ENCODE results near the gene HOOK2. TPM values are rescaled to one million over a fixed set of nuclear protein-coding genes. Genes with fewer than 3 reads are reported as not detected.
"Not testable (repeated sequence)": the region's sequence is repeated elsewhere in the genome, so short reads cannot be mapped to it uniquely, and the experiment has no call there.

Gene HOOK2
- polyA plus RNA-seq, 1 experiment, result 5.5 TPM

DNA sequence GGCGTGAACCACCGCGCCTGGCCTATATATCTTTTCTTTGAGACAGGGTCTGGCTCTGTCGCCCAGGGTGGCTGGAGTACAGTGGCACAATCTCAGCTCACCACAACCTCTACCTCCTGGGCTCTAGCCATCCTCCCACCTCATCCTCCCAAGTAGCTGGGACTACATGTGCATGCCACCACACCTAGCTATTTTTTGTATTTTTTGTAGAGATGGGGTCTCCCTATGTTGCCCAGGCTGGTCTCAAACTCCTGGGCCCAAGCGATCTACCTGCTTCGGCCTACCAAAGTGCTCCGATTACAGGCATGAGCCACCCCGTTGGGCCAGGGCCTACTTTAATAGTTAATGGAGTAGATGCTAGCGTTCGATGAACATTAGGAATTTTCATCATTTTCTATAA, 55.1 kb downstream of the HOOK2 start:
- TF ChIP-seq, protein P1, sequence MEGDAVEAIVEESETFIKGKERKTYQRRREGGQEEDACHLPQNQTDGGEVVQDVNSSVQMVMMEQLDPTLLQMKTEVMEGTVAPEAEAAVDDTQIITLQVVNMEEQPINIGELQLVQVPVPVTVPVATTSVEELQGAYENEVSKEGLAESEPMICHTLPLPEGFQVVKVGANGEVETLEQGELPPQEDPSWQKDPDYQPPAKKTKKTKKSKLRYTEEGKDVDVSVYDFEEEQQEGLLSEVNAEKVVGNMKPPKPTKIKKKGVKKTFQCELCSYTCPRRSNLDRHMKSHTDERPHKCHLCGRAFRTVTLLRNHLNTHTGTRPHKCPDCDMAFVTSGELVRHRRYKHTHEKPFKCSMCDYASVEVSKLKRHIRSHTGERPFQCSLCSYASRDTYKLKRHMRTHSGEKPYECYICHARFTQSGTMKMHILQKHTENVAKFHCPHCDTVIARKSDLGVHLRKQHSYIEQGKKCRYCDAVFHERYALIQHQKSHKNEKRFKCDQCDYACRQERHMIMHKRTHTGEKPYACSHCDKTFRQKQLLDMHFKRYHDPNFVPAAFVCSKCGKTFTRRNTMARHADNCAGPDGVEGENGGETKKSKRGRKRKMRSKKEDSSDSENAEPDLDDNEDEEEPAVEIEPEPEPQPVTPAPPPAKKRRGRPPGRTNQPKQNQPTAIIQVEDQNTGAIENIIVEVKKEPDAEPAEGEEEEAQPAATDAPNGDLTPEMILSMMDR (IDR thresholded peaks at IDR 0.05; ENCODE audit: low read depth, low read length), result no peak
- no peak for DNase-seq (ENCODE audit: low read depth, low spot score)
- Histone ChIP-seq H3K27ac (ENCODE audit: low read depth, low read length) (peak overlapping the region; percentile 57), H3K27me3 (ENCODE audit: control insufficient read depth, insufficient read depth, low read length) (no peaks in the 10 kb centered on the region), H3K4me3 (ENCODE audit: low read depth, low read length) (peak overlapping the region; percentile 83), H3K9me3 (ENCODE audit: control insufficient read depth, insufficient read depth, low read length) (no peaks in the 10 kb centered on the region; the same call in 1 of the 2 replicates)
- POLR2A ChIA-PET, result no interaction called here
- CTCF ChIA-PET, result interaction anchor here (1.0 to 1.3 kb wide), 2 partner anchors 38 to 128 kb away, joined by 3 read pairs; no protein-coding TSS in a partner anchor

DNA sequence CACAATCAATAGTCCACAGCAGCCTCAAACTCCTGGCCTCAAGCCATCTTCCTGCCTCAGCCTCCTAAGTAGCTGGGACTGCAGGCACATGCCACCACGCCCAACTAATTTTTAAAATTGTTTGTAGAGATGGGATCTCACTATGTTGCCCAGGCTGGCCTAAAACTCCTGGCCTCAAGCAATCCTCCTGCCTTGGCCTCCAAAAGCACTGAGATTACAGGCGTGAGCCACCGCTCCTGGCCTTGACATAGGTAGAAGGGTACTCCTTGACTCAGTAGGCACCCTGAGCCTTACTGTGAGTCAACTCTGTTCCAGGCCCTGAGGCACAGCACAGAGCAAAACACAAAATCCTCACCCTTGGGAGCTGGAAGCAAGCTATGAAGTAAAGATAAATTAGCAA, 59.4 kb downstream of the HOOK2 start:
- H3K27ac ChIP-seq (ENCODE audit: low read depth, low read length), result no peak overlapping the region
- no peaks in the 10 kb centered on the region for H3K27me3 ChIP-seq (ENCODE audit: control insufficient read depth, insufficient read depth, low read length)
- TF ChIP-seq, protein P1 (IDR thresholded peaks at IDR 0.05; ENCODE audit: low read depth, low read length), result no peak
- no peak overlapping the region for H3K4me3 ChIP-seq (ENCODE audit: low read depth, low read length)
- H3K9me3 ChIP-seq (ENCODE audit: control insufficient read depth, insufficient read depth, low read length), result no peaks in the 10 kb centered on the region
- ChIA-PET POLR2A (no interaction called here), CTCF (interaction anchor here (1.2 to 1.8 kb wide), 3 partner anchors 41 to 132 kb away, joined by 3 to 10 read pairs (median 9); no protein-coding TSS in a partner anchor)
- DNase-seq (ENCODE audit: low read depth, low spot score), result no peak

DNA sequence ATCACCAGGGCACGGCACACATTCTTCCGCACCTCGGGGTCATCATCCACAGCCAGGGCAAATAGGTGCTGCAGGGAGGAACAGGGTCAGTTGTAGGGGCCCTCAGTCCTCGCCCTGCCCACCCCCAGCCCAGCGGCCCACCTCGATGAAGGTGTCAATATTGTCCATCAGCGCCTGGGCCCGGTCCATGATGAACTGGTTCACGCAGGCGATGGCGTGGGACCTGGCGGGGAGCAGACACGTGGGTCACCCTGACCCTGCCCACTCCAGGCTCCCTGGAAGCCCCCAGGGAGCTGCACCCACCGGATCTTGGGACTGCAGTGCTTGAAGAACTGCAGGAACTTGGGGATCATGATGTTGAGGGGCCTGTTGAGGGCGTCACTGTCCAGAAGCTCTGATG, 60.2 kb downstream of the HOOK2 start:
- no peak for DNase-seq (ENCODE audit: low read depth, low spot score)
- Histone ChIP-seq H3K27me3 (ENCODE audit: control insufficient read depth, insufficient read depth, low read length) (no peaks in the 10 kb centered on the region), H3K27ac (ENCODE audit: low read depth, low read length) (no peak overlapping the region), H3K9me3 (ENCODE audit: control insufficient read depth, insufficient read depth, low read length) (no peaks in the 10 kb centered on the region), H3K4me3 (ENCODE audit: low read depth, low read length) (no peak overlapping the region)
- ChIA-PET CTCF (interaction anchor here (0.6 to 1.8 kb wide), 3 partner anchors 9 to 132 kb away, joined by 3 to 9 read pairs (median 3); partner anchors contain the start of gene TNPO2), POLR2A (no interaction called here)
- TF ChIP-seq, protein P1 (IDR thresholded peaks at IDR 0.05; ENCODE audit: low read depth, low read length), result no peak

DNA sequence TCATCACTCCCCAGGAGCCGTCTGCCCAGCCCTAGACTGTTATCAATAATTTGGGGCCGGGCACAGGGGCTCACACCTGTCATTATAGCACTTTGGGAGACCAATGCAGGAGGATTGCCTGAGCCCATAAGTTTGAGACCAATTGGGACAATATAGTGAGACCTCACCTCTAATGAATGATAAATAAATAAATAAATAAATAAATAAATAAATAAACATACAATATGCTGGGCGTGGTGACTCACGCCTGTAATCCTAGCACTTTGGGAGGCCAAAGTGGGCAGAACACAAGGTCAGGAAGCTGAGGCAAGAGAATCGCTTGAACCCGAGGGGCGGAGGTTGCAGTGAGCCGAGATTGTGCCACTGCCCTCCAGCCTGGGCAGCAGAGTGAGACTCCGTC, 62.0 kb downstream of the HOOK2 start:
- H3K27ac ChIP-seq (ENCODE audit: low read depth, low read length); H3K9me3 ChIP-seq (ENCODE audit: control insufficient read depth, insufficient read depth, low read length); DNase-seq (ENCODE audit: low read depth, low spot score); POLR2A ChIA-PET; H3K27me3 ChIP-seq (ENCODE audit: control insufficient read depth, insufficient read depth, low read length); H3K4me3 ChIP-seq (ENCODE audit: low read depth, low read length): not testable (repeated sequence)
- CTCF ChIA-PET, result interaction anchor here (0.9 to 1.4 kb wide), 4 partner anchors 18 to 134 kb away, joined by 3 to 6 read pairs (median 4); partner anchors contain the start of gene GET3

Small RNA genes lying within 50 kb of the gene (small RNA-seq; reads per million reads assigned to genes)
- gene MIR5684 (ENCODE audit: insufficient read length, low read depth), result not detected

Other genes with a start within 250 kb of the HOOK2 start
- gene ZNF564, start 224.1 kb downstream of the HOOK2 start, polyA plus RNA-seq (2011; rRNA removed), result 3.3 and 4.6 TPM in 2 replicates
- gene ZNF490, start 164.7 kb downstream of the HOOK2 start, polyA plus RNA-seq (2011; rRNA removed), result 3.7 and 4.3 TPM in 2 replicates
- gene ZNF791, start 164.6 kb downstream of the HOOK2 start, polyA plus RNA-seq (2011; rRNA removed), result 13.1 and 15.8 TPM in 2 replicates
- 30.9 and 39.5 TPM in 2 replicates for gene MAN2B1, start 108.8 kb downstream of the HOOK2 start, polyA plus RNA-seq (2011; rRNA removed)
- gene WDR83, start 108.7 kb downstream of the HOOK2 start, polyA plus RNA-seq (2011; rRNA removed), result 5.3 and 6.5 TPM in 2 replicates
- 53.4 and 59.1 TPM in 2 replicates for gene DHPS, start 93.7 kb downstream of the HOOK2 start, polyA plus RNA-seq (2011; rRNA removed)
- not detected in 2 replicates for gene GNG14, start 87.6 kb downstream of the HOOK2 start, polyA plus RNA-seq (2011; rRNA removed)
- 4.8 and 7.2 TPM in 2 replicates for gene FBXW9, start 78.9 kb downstream of the HOOK2 start, polyA plus RNA-seq (2011; rRNA removed)
- 47.3 and 58.8 TPM in 2 replicates for gene TNPO2, start 51.6 kb downstream of the HOOK2 start, polyA plus RNA-seq (2011; rRNA removed)
- 147 and 161 TPM in 2 replicates for gene TRIR, start 40.9 kb downstream of the HOOK2 start, polyA plus RNA-seq (2011; rRNA removed)
- gene GET3, start 38.1 kb downstream of the HOOK2 start, polyA plus RNA-seq (2011; rRNA removed), result 114 and 129 TPM in 2 replicates
- not detected in 2 replicates for gene BEST2, start 23.8 kb downstream of the HOOK2 start, polyA plus RNA-seq (2011; rRNA removed)
- gene JUNB, start 15.9 kb upstream of the HOOK2 start, polyA plus RNA-seq (2011; rRNA removed), result 24.1 and 44.3 TPM in 2 replicates
- gene PRDX2, start 26.2 kb upstream of the HOOK2 start, polyA plus RNA-seq (2011; rRNA removed), result 187 and 237 TPM in 2 replicates
- 1.6 and 2.4 TPM in 2 replicates for gene THSD8, start 26.5 kb upstream of the HOOK2 start, polyA plus RNA-seq (2011; rRNA removed)
- gene RNASEH2A, start 31.0 kb upstream of the HOOK2 start, polyA plus RNA-seq (2011; rRNA removed), result 11.6 and 11.7 TPM in 2 replicates
- not detected in 2 replicates for gene RTBDN, start 59.0 kb upstream of the HOOK2 start, polyA plus RNA-seq (2011; rRNA removed)
- gene MAST1, start 63.0 kb upstream of the HOOK2 start, polyA plus RNA-seq (2011; rRNA removed), result 0.47 and 0.52 TPM in 2 replicates
- 28.9 and 39.5 TPM in 2 replicates for gene DNASE2, start 105.9 kb upstream of the HOOK2 start, polyA plus RNA-seq (2011; rRNA removed)
- gene KLF1, start 111.6 kb upstream of the HOOK2 start, polyA plus RNA-seq (2011; rRNA removed), result not detected in 2 replicates
- gene GCDH, start 115.6 kb upstream of the HOOK2 start, polyA plus RNA-seq (2011; rRNA removed), result 11.4 and 14.0 TPM in 2 replicates
- not detected in 2 replicates for gene SYCE2, start 143.7 kb upstream of the HOOK2 start, polyA plus RNA-seq (2011; rRNA removed)
- gene FARSA, start 158.2 kb upstream of the HOOK2 start, polyA plus RNA-seq (2011; rRNA removed), result 13.5 and 23.0 TPM in 2 replicates
- gene CALR, start 163.1 kb upstream of the HOOK2 start, polyA plus RNA-seq (2011; rRNA removed), result 1,597 and 1,650 TPM in 2 replicates
- gene RAD23A, start 170.3 kb upstream of the HOOK2 start, polyA plus RNA-seq (2011; rRNA removed), result 36.2 and 41.4 TPM in 2 replicates
- 31.6 and 35.1 TPM in 2 replicates for gene GADD45GIP1, start 181.7 kb upstream of the HOOK2 start, polyA plus RNA-seq (2011; rRNA removed)
- not detected in 2 replicates for gene DAND5, start 194.0 kb upstream of the HOOK2 start, polyA plus RNA-seq (2011; rRNA removed)
- gene NFIX, start 219.9 kb upstream of the HOOK2 start, polyA plus RNA-seq (2011; rRNA removed), result 15.1 and 22.3 TPM in 2 replicates